IMR-90 (cell line): ENCODE data around the gene LCA5L.

Source experiments
- CEBPB ChIP-seq: IDR thresholded peaks from 2 replicates; pipeline ENCODE4 v1.6.1; 2012; ENCODE audit warnings: low read depth, low read length, improper control_type of control experiment
- CTCF ChIP-seq: conservative IDR thresholded peaks from 2 replicates; pipeline ENCODE4 v1.5.1; 2012; ENCODE audit warnings: mild to moderate bottlenecking, low read depth, low read length, improper control_type of control experiment
- MAFK ChIP-seq: IDR thresholded peaks from 2 replicates; pipeline ENCODE4 v1.6.1; 2012; ENCODE audit warnings: low read depth, low read length, improper control_type of control experiment
- MXI1 ChIP-seq: IDR thresholded peaks from 2 replicates; pipeline ENCODE4 v1.6.1; 2012; ENCODE audit warnings: low read depth, mild to moderate bottlenecking, low read length, moderate library complexity, borderline replicate concordance
- POLR2A ChIP-seq: IDR thresholded peaks from 2 replicates; pipeline ENCODE4 v1.6.1; 2012; ENCODE audit warnings: mild to moderate bottlenecking, low read depth, low read length
- RFX5 ChIP-seq: IDR thresholded peaks from 2 replicates; pipeline ENCODE4 v1.8.0; 2012; ENCODE audit warnings: low read depth, mild to moderate bottlenecking, low read length, moderate library complexity
- USF2 ChIP-seq: fragments of 150-350 bp; IDR thresholded peaks from 2 replicates; pipeline ENCODE4 v1.6.1; 2017; ENCODE audit warnings: mild to moderate bottlenecking, antibody characterized with exemption, low read length, low read depth

DNA sequence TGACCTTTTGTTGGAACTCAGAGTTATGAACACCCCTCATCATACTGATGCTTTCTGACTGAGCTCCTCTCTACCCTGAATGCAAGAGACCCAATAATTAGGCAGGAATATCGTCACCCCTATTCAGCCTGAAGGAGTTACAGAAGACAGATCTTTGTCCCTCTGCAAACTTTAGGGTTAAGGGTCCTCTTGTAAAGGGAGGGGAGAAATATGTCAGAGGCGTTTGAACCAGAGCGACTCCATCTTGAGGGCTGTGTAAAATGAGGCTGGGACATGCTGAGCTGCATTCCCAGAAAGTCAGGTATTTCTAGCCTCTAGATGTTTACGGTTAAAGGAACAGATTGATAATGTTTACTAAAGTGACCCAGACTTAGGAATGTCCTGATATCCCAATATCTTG, 86.2 kb downstream of the LCA5L start:
- TF ChIP-seq CTCF (no peak), RFX5 (no peak), MAFK (no peak), POLR2A (no peak), USF2 (no peak), CEBPB (no peak), MXI1 (no peak)
